ACC112 (cell line): ENCODE data around the gene ATP2B1.

Source experiments
- H2AFZ ChIP-seq: fragments of 200-600 bp; sonication (generic); one replicate; pipeline ENCODE4 v1.6.0; 2017; ENCODE audit warnings: antibody characterized with exemption, low read length; ENCODE audit not compliant: unreplicated experiment
- H3K27ac ChIP-seq: fragments of 200-600 bp; sonication (generic); 2 replicates; pipeline ENCODE4 v1.5.1; 2014; ENCODE audit warnings: low read depth, mild to moderate bottlenecking, antibody characterized with exemption, low read length, moderate library complexity
- H3K27me3 ChIP-seq: fragments of 200-600 bp; sonication (generic); 2 replicates; pipeline ENCODE4 v1.6.1; 2014; ENCODE audit warnings: mild to moderate bottlenecking, antibody characterized with exemption, low read length, moderate library complexity, mixed read lengths; ENCODE audit not compliant: insufficient read depth
- H3K36me3 ChIP-seq: fragments of 200-600 bp; sonication (generic); 2 replicates; pipeline ENCODE4 v1.6.1; 2016; ENCODE audit warnings: mild to moderate bottlenecking, antibody characterized with exemption, low read length, moderate library complexity, mixed read lengths; ENCODE audit not compliant: insufficient read depth
- H3K4me1 ChIP-seq: fragments of 200-600 bp; sonication (generic); one replicate; pipeline ENCODE4 v1.6.1; 2016; ENCODE audit warnings: low read length, mixed read lengths; ENCODE audit not compliant: insufficient read depth, unreplicated experiment, control insufficient read depth
- H3K4me3 ChIP-seq: fragments of 200-600 bp; sonication (generic); 2 replicates; pipeline ENCODE4 v1.5.1; 2014; ENCODE audit warnings: mild to moderate bottlenecking, low read depth, low read length
- H3K79me2 ChIP-seq: fragments of 200-600 bp; sonication (generic); one replicate; pipeline ENCODE4 v1.6.0; 2016; ENCODE audit warnings: low read length; ENCODE audit not compliant: control insufficient read depth, unreplicated experiment, insufficient read depth

Gene ATP2B1

GRCh38 chr12:89544022-89544421 lies 164.6 kb downstream of the ATP2B1 start:
- Histone ChIP-seq H3K27ac (no peak overlapping the region), H3K4me1 (no peaks in the 10 kb centered on the region), H3K27me3 (no peaks in the 10 kb centered on the region), H3K79me2 (no peaks in the 10 kb centered on the region), H3K36me3 (no peaks in the 10 kb centered on the region), H3K4me3 (no peak overlapping the region), H2AFZ (no peak overlapping the region)

- no peak overlapping the region for H3K4me3 ChIP-seq
- H3K79me2 ChIP-seq: no peaks in the 10 kb centered on the region
- H3K4me1 ChIP-seq: no peaks in the 10 kb centered on the region
- H3K27me3 ChIP-seq: no peaks in the 10 kb centered on the region
- H3K36me3 ChIP-seq: no peaks in the 10 kb centered on the region
- H2AFZ ChIP-seq: no peak overlapping the region
- H3K27ac ChIP-seq: no peak overlapping the region
Measured at GRCh38 chr12:89542912-89543592, 165.6 kb downstream of the ATP2B1 start.

- no peaks in the 10 kb centered on the region for H3K36me3 ChIP-seq
- H3K79me2 ChIP-seq: no peaks in the 10 kb centered on the region
- H2AFZ ChIP-seq: no peak overlapping the region
- H3K27me3 ChIP-seq: no peaks in the 10 kb centered on the region
- no peak overlapping the region for H3K4me3 ChIP-seq
- no peak overlapping the region for H3K27ac ChIP-seq
- no peaks in the 10 kb centered on the region for H3K4me1 ChIP-seq
Measured at GRCh38 chr12:89542236-89542635, 166.4 kb downstream of the ATP2B1 start.

- H3K27me3 ChIP-seq: no peaks in the 10 kb centered on the region
- no peak overlapping the region for H2AFZ ChIP-seq
- no peak overlapping the region for H3K27ac ChIP-seq
- H3K36me3 ChIP-seq: no peaks in the 10 kb centered on the region
- H3K4me3 ChIP-seq: no peak overlapping the region
- H3K79me2 ChIP-seq: no peaks in the 10 kb centered on the region
- H3K4me1 ChIP-seq: no peaks in the 10 kb centered on the region
Measured at GRCh38 chr12:89540586-89540985, 168.1 kb downstream of the ATP2B1 start.

- no peak overlapping the region for H3K27ac ChIP-seq
- no peaks in the 10 kb centered on the region for H3K79me2 ChIP-seq
- no peak overlapping the region for H3K4me3 ChIP-seq
- no peaks in the 10 kb centered on the region for H3K4me1 ChIP-seq
- no peaks in the 10 kb centered on the region for H3K36me3 ChIP-seq
- no peak overlapping the region for H2AFZ ChIP-seq
- H3K27me3 ChIP-seq: no peaks in the 10 kb centered on the region
Measured at GRCh38 chr12:89539426-89540223, 169.0 kb downstream of the ATP2B1 start.

GRCh38 chr12:89538897-89539296 lies 169.7 kb downstream of the ATP2B1 start:
- no peak overlapping the region for H3K4me3 ChIP-seq
- no peak overlapping the region for H2AFZ ChIP-seq
- no peaks in the 10 kb centered on the region for H3K27me3 ChIP-seq
- H3K36me3 ChIP-seq: no peaks in the 10 kb centered on the region
- H3K4me1 ChIP-seq: no peaks in the 10 kb centered on the region
- no peaks in the 10 kb centered on the region for H3K79me2 ChIP-seq
- no peak overlapping the region for H3K27ac ChIP-seq
